Measurements from ENCODE around the gene GCGR.
A peak's percentile ranks its signal among the peaks of the same experiment; 100 is the strongest.

GCGR gene

DNA sequence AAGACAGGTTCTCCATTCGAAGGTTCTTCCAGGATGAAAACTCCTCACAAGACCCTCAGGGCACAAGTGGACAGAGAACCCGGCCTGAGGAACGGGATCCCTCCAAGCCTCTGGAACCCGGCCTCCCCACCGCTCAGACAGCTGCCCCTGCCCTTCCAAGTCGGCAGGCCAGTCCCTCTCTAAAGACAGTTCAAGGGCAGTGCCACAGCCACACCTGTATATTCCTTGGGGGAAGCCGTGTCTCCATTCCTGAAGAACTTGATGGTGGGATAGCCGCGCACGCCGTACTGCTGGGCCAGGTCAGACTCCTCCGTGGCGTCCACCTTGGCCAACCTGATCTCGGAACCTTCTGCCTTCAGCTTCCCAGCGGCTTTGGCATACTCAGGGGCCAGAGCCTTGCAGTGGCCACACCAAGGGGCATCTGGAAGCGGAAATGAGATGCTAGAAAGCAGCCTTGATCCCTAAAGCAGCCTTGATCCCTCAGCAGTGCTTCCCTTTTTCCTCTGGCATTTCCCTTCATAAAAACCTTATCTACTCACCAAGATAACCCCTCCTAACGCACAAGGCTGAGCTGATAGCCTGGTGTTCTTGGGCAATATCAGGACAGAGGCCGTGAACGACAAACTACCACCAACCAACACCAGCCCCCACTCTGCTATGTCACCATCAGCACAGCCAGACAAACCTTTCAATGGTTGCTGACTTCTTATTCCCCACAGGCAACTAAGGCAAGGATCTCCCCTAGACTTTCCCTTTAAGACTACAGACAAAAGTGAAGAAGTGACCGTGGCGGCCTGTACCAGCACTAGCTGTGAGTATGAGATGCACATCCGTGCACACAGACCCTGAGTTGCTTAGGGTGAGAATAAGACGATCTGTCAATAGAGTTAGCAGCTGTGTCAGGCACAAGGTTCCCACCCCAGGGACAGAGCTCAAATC lies 55.3 kb downstream of the GCGR start:
- Histone ChIP-seq H3K4me1 (ENCODE audit: control insufficient read depth, insufficient read depth, low read length) (peaks cover 9% of the 10 kb centered on the region), H3K27me3 (ENCODE audit: control insufficient read depth, insufficient read depth, low read length) (no peaks in the 10 kb centered on the region), H3K36me3 (ENCODE audit: control insufficient read depth, insufficient read depth, low read length) (peaks cover 58% of the 10 kb centered on the region), H3K27ac (ENCODE audit: low read depth, low read length) (peak overlapping the region; percentile 93; the same call in 1 of the 2 replicates), H3K4me3 (ENCODE audit: low read depth, low read length) (peak overlapping the region; percentile 86), H3K9ac (ENCODE audit: low read length) (peak overlapping the region; percentile 90), H3K9me3 (ENCODE audit: control insufficient read depth, insufficient read depth, low read depth, low read length) (no peaks in the 10 kb centered on the region)

DNA sequence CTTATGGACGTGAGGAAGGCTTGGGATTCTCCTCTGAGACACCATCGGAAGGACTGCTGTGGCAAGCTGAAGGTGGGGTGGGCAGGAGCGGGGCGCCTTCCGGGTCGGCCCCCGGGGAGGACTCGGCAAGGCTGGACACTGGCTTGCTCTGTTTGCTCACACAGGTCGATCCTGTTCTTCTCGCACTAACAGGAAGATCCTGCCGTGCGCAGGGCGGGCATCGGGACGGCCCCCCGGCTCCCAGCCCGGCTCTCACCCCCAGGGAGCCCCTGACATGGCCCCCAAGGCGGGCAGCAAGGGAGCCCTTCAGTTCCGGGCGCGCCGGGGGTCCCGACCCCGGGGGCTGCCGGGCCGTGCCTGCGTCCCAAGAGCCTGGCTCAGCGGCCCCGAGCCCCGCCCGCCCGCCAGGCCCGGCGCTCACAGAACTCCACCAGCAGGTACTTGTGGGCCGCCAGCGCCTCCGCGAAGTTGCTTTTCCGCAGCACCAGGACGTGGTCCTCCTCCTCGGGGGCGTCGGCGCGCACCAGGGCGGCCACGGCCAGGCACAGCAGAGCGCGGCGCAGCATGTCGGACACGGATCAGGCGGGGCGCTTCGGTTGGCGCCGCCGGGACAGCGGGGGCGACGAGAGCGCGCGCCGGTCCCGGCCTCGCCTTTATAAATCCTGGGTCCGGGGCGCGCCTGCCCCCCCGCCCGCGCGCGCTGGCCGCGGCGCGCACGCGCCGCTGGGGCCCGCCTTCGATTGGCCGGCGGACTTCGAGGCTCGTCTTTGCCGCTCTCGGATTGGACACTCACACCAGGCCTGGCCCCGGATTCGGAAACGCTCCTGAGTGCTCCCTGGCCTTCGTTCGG lies 56.2 kb downstream of the GCGR start, which contains the start of gene P4HB:
Gene P4HB (minus strand): TSS at position 630 of the 850 bp plus-strand sequence. CDS start 64 bp downstream, at position 566.
- H3K9ac ChIP-seq (ENCODE audit: low read length): peak within 1 kb of the TSS; percentile 92
- no peaks in the 10 kb centered on the region for H3K27me3 ChIP-seq (ENCODE audit: control insufficient read depth, insufficient read depth, low read length)
- H3K27ac ChIP-seq (ENCODE audit: low read depth, low read length): peak within 1 kb of the TSS; percentile 93
- H3K9me3 ChIP-seq (ENCODE audit: control insufficient read depth, insufficient read depth, low read depth, low read length): no peaks in the 10 kb centered on the region
- peaks cover 56% of the 10 kb centered on the region for H3K36me3 ChIP-seq (ENCODE audit: control insufficient read depth, insufficient read depth, low read length)
- H3K4me1 ChIP-seq (ENCODE audit: control insufficient read depth, insufficient read depth, low read length): peaks cover 9% of the 10 kb centered on the region
- peak within 1 kb of the TSS; percentile 95 for H3K4me3 ChIP-seq (ENCODE audit: low read depth, low read length)

DNA sequence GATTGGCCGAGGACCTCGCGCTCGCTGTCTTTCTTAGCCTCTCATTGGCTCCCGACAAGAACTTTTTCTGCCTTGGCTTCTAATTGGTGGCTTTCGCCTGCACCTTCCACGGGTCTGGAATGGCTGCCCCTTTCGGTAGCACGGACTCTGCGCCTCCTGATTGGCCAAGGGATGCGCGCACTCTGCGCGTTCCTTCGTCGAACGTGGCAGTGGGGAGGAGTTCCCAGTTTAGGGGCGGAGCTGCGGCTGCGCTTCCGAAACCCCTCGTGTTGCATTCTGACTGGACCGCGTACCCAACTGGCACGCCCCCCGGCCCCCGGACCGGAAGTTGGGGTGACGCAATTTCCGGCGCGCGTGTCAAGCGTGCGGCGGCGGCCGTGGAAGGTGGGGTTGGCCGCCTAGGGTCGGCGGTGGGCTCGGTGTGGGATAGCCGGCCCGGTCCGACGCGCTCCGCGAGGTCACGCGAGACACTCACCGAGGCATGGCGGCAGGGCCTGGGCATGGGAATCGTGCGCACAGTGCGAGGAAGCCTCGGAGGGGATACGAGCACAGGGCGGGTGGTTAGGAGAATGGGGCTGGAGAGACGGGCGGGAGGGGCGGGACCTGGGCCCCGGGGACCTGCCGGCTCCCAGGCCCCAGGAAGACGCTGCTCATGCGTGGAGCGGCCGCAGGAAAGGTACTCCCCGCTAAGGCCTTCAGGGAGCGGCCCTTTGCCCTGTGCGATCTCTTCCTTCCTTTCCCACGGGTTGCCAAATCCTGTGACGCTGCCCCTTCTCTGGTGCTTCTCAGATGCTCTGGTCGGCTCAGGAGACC lies 57.0 kb downstream of the GCGR start:
- peaks cover 56% of the 10 kb centered on the region for H3K36me3 ChIP-seq (ENCODE audit: control insufficient read depth, insufficient read depth, low read length)
- peak overlapping the region; percentile 95 for H3K4me3 ChIP-seq (ENCODE audit: low read depth, low read length)
- peaks cover 9% of the 10 kb centered on the region for H3K4me1 ChIP-seq (ENCODE audit: control insufficient read depth, insufficient read depth, low read length)

DNA sequence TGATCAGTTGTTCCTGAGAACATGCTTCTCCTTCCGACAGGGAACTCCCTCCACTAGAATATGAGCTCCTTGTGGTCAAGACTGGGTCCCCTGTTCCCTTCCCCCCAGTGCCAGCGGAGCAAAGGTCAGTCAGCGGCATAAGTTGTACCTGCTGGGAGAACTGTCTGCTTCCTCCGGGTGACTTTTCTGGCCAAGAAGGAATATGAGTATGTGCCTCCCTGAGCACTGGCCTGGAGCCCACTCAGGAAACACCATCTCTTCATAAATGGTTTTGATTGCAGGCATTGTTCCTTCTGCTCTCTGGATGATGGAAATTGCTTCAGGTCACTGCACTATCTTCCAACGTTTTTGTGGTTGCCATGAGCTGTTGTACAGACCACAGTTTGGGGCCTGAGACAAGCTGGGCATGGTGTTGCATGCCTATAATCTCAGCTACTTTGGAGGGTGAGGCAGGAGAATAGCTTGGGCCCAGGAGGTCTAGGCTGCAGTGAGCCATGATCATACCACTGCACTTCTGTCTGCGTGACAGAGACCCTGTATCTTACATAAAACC lies 59.2 kb downstream of the GCGR start:
- Histone ChIP-seq H3K9ac (ENCODE audit: low read length) (no peak overlapping the region), H3K4me1 (ENCODE audit: control insufficient read depth, insufficient read depth, low read length) (peaks cover 28% of the 10 kb centered on the region), H3K27me3 (ENCODE audit: control insufficient read depth, insufficient read depth, low read length) (no peaks in the 10 kb centered on the region), H3K36me3 (ENCODE audit: control insufficient read depth, insufficient read depth, low read length) (peaks cover 52% of the 10 kb centered on the region), H3K9me3 (ENCODE audit: control insufficient read depth, insufficient read depth, low read depth, low read length) (no peaks in the 10 kb centered on the region), H3K27ac (ENCODE audit: low read depth, low read length) (no peak overlapping the region), H3K4me3 (ENCODE audit: low read depth, low read length) (no peak overlapping the region)

More for the DNA sequence above, 57.0 kb downstream of the GCGR start:
- H3K27me3 ChIP-seq (ENCODE audit: control insufficient read depth, insufficient read depth, low read length): no peaks in the 10 kb centered on the region
- no peaks in the 10 kb centered on the region for H3K9me3 ChIP-seq (ENCODE audit: control insufficient read depth, insufficient read depth, low read depth, low read length)
- H3K9ac ChIP-seq (ENCODE audit: low read length): peak overlapping the region; percentile 92
- peak overlapping the region; percentile 77 for H3K27ac ChIP-seq (ENCODE audit: low read depth, low read length)

All from HUES6 (cell line).